HepG2 (cell line): ENCODE measurements around the gene TAS1R1. TPM values are rescaled to one million over a fixed set of nuclear protein-coding genes. Genes with fewer than 3 reads are reported as not detected.

Source experiments
- ATAC-seq: fragments of 200-7000 bp; cut with Tn5 transposase; 3 replicates; pipeline ENCODE4 v1.9.1; 2020; ENCODE audit warnings: mild to moderate bottlenecking, moderate library complexity
- BruUV-seq: library from RNA; stranded (reverse); fragments of 400-500 nt; replicated peaks from 2 replicates; lab custom pipeline; 2021; lab: Mats Ljungman, UMichigan
- CTCF ChIA-PET: fragments of 300-600 bp; formaldehyde crosslinking; extraction: SDS; loops from one replicate; lab custom pipeline; 2021; ENCODE audit warnings: low total read pairs, inconsistent platforms, low intra/inter-chr PET ratio; lab: Yijun Ruan, JAX
- POLR2A ChIA-PET: fragments of 350-600 bp; sonication (Branson Sonifier 250); formaldehyde crosslinking; loops from one replicate; lab custom pipeline; 2020; ENCODE audit warnings: antibody characterized with exemption, inconsistent platforms; lab: Yijun Ruan, JAX
- DNase-seq: peaks from one replicate; pipeline ENCODE4 v3.0.0-alpha.2; 2015; ENCODE audit warnings: low spot score
- FAIRE-seq: peaks from 3 replicates; lab custom pipeline; 2011; peaks lifted over from hg19 to GRCh38; lab: Jason Lieb, UNC
- H2AFZ ChIP-seq: one replicate; pipeline ENCODE4 v1.6.1; 2011; ENCODE audit warnings: low read length, inconsistent platforms
- H3K27ac ChIP-seq: fragments of 300-600 bp; 3 replicates; pipeline ENCODE4 v1.8.0; 2011; ENCODE audit warnings: mixed run types, mild to moderate bottlenecking, mixed read lengths, low read length, inconsistent platforms; ENCODE audit not compliant: insufficient read depth; ENCODE audit errors: extremely low read length
- H3K27me3 ChIP-seq, 2 experiments: fragments of 200-600 bp in 1 of 2; 2 replicates in 1 of 2; 3 replicates in 1 of 2; pipeline versions ENCODE4 v1.6.0 to v1.8.0; 2011; ENCODE audit warnings: low read length in 2 of 2, mild to moderate bottlenecking in 2 of 2, moderate library complexity in 2 of 2, inconsistent platforms in 1 of 2; ENCODE audit not compliant: insufficient read depth in 2 of 2, control insufficient read depth in 1 of 2
- H3K36me3 ChIP-seq, 2 experiments: fragments of 200-600 bp in 1 of 2; replicated peaks in 1 of 2; 2 replicates in 1 of 2; 3 replicates in 1 of 2; pipeline versions ENCODE4 v1.5.1 to v1.8.0; 2011; ENCODE audit warnings: low read length in 2 of 2, inconsistent platforms in 1 of 2; ENCODE audit not compliant: insufficient read depth in 2 of 2, control insufficient read depth in 1 of 2
- H3K4me1 ChIP-seq: 2 replicates; pipeline ENCODE4 v1.5.1; 2012; ENCODE audit warnings: low read length, inconsistent platforms; ENCODE audit not compliant: insufficient read depth
- H3K4me2 ChIP-seq: 2 replicates; pipeline ENCODE4 v1.6.0; 2011; ENCODE audit warnings: low read depth, low read length, inconsistent platforms
- H3K4me3 ChIP-seq, 3 experiments: fragments of 200-600 bp in 1 of 3; sonication (generic), shearing (Covaris generic) in 1 of 3; replicated peaks in 1 of 3; 2 replicates each; pipeline ENCODE4 v1.5.1; 2011 to 2016; ENCODE audit warnings: low read length in 3 of 3, inconsistent platforms in 2 of 3, low read depth in 2 of 3, mild to moderate bottlenecking in 2 of 3, control low read depth in 1 of 3, mixed read lengths in 1 of 3; ENCODE audit not compliant: insufficient read depth in 1 of 3
- H3K79me2 ChIP-seq: one replicate; pipeline ENCODE4 v1.6.1; 2011; ENCODE audit warnings: low read length, inconsistent platforms; ENCODE audit not compliant: insufficient read depth
- H3K9ac ChIP-seq: 2 replicates; pipeline ENCODE4 v1.6.0; 2011; ENCODE audit warnings: mild to moderate bottlenecking, low read depth, low read length, inconsistent platforms; ENCODE audit not compliant: insufficient read depth
- H3K9me3 ChIP-seq: 2 replicates; pipeline ENCODE4 v1.5.1; 2012; ENCODE audit warnings: mild to moderate bottlenecking, low read length
- H4K20me1 ChIP-seq: 2 replicates; pipeline ENCODE4 v1.6.0; 2011; ENCODE audit warnings: inconsistent platforms, mild to moderate bottlenecking, low read length, moderate library complexity; ENCODE audit not compliant: insufficient read depth
- HMG20B ChIP-seq: conservative IDR thresholded peaks from 2 replicates; pipeline ENCODE4 v1.6.1; 2016; ENCODE audit warnings: missing genetic modification reagents, missing compliant biosample characterization
- HNRNPLL ChIP-seq: fragments of 200-400 bp; formaldehyde crosslinking; IDR thresholded peaks from 2 replicates; pipeline ENCODE4 v1.6.1; 2017; ENCODE audit warnings: mild to moderate bottlenecking, low read depth, low read length; ENCODE audit not compliant: poor library complexity, severe bottlenecking
- KDM5A ChIP-seq: fragments of 200-600 bp; sonication (generic); IDR thresholded peaks from 2 replicates; pipeline ENCODE4 v1.7.0; 2018; ENCODE audit warnings: antibody characterized with exemption, mild to moderate bottlenecking, low read length, borderline replicate concordance
- SRF ChIP-seq: IDR thresholded peaks from 2 replicates; pipeline ENCODE4 v1.6.1; 2011; ENCODE audit warnings: mild to moderate bottlenecking, low read depth, low read length, moderate library complexity
- STAT6 ChIP-seq: sonication (generic); formaldehyde crosslinking; IDR thresholded peaks from 2 replicates; pipeline ENCODE4 v1.4.0; 2020; ENCODE audit warnings: missing genetic modification reagents, mild to moderate bottlenecking, borderline replicate concordance
- TBX3 ChIP-seq: fragments of 450-650 bp; IDR thresholded peaks from 2 replicates; pipeline ENCODE4 v1.6.1; 2017; ENCODE audit warnings: antibody characterized with exemption, mild to moderate bottlenecking, inconsistent platforms, borderline replicate concordance
- ZNF577 ChIP-seq: sonication (generic); formaldehyde crosslinking; IDR thresholded peaks from 2 replicates; pipeline ENCODE4 v1.4.0; 2020; ENCODE audit warnings: mild to moderate bottlenecking, low read depth, missing genetic modification reagents, borderline replicate concordance
- WGBS: methylation state at CpG from one replicate; pipeline ENCODE4 v1.1.6; 2017; ENCODE audit warnings: low lambda C conversion rate; 5-methylcytosine and 5-hydroxymethylcytosine counted together
- in situ Hi-C: cut with HindIII; loops from 2 replicates; pipeline ENCODE4 v1.10.0; 2017; ENCODE audit warnings: low pct_unique_long_range_greater_than_20kb; ENCODE audit not compliant: extremely low pct_ligation_motif_present
- intact Hi-C: fragments of 100-400 bp; cut with micrococcal nuclease; formaldehyde crosslinking; loops from one replicate; pipeline ENCODE4 v1.10.0; 2022; ENCODE audit not compliant: unreplicated experiment
- polyA plus RNA-seq, 8 experiments: library from polyadenylated mRNA; depleted of rRNA in 3 of 8; stranded (reverse) in 7 of 8; unstranded in 1 of 8; fragments of >200 nt; fragmentation: Illumina TruSeq in 4 of 8; extraction: Trizol in 4 of 8; gene quantifications; 2 replicates each; pipeline versions ENCODE4 v1.2.1 to v1.2.3, GENCODE V29; 2011 to 2016; ENCODE audit warnings: low read depth in 4 of 8, missing spikeins in 1 of 8, mixed read lengths in 1 of 8; ENCODE audit not compliant: insufficient read depth in 1 of 8
- total RNA-seq, 5 experiments: library from RNA; depleted of rRNA; stranded (reverse); fragments of >200 nt; fragmentation: Illumina TruSeq; extraction: Trizol; gene quantifications; 2 replicates each; pipeline ENCODE4 v1.2.3, GENCODE V29; 2016; ENCODE audit warnings: low read depth in 1 of 5

TAS1R1 gene
- total and polyA plus RNA-seq, 2 of the 13 experiments (the other 11 are each of a cell fraction or from before 2014, with no cell fraction given), result 1.4 to 1.6 TPM

GRCh38 chr1:6627841-6628545 is 72.9 kb downstream of the TAS1R1 start:
- BruUV-seq, result no TSS peak
- Histone ChIP-seq H3K36me3 (peaks cover 11 to 53% of the 10 kb centered on the region in 2 experiments; a peak in 4 of 5 replicates), H4K20me1 (peaks cover 2% of the 10 kb centered on the region; the same call in 1 of the 2 replicates), H3K4me1 (peaks cover 31% of the 10 kb centered on the region), H3K4me2 (no peak overlapping the region), H2AFZ (no peak overlapping the region), H3K27me3 (no peaks in the 10 kb centered on the region; a peak in 1 of 5 replicates), H3K27ac (no peak overlapping the region), H3K9ac (no peak overlapping the region), H3K9me3 (no peaks in the 10 kb centered on the region), H3K79me2 (peaks cover 27% of the 10 kb centered on the region), H3K4me3 (no peak overlapping the region)
- TF ChIP-seq SRF (no peak), TBX3 (no peak), KDM5A (no peak), ZNF577 (CRISPR knock-in tag) (no peak), STAT6 (CRISPR knock-in tag) (no peak), HMG20B (no peak), HNRNPLL (no peak)
- DNase-seq (no peak), ATAC-seq (no peak), FAIRE-seq (no peak)
- 99% methylated on average over 16 of the region's 21 CpGs for WGBS
- ChIA-PET POLR2A (no interaction called here), CTCF (no interaction called here)
- in situ Hi-C loops (no loop called here), intact Hi-C loops (loop anchor here (5.0 kb wide), 1 partner anchor 46 kb away; no protein-coding TSS in a partner anchor)
